Liver (tissue), 3 donors: ENCODE results near the gene MGAT4A.

Experiments
- EGR1 ChIP-seq, 2 donors: IDR thresholded peaks; 2 replicates each; pipeline ENCODE4 v1.6.1; 2016 to 2018; ENCODE audit warnings: antibody characterized with exemption in 2 of 2, low read depth in 2 of 2
- FOXA1 ChIP-seq: IDR thresholded peaks from 2 replicates; pipeline ENCODE4 v1.6.1; 2016; ENCODE audit warnings: antibody characterized with exemption
- GABPA ChIP-seq, 2 donors: IDR thresholded peaks in 1 of 2; conservative IDR thresholded peaks in 1 of 2; 2 replicates each; pipeline ENCODE4 v1.6.1; 2016; ENCODE audit warnings: antibody characterized with exemption in 2 of 2, mild to moderate bottlenecking in 1 of 2, moderate library complexity in 1 of 2
- HNF4A ChIP-seq, 2 donors: conservative IDR thresholded peaks; 2 replicates each; pipeline ENCODE4 v1.6.1; 2016; ENCODE audit warnings: antibody characterized with exemption in 2 of 2, mild to moderate bottlenecking in 2 of 2
- JUND ChIP-seq, 2 donors: IDR thresholded peaks; 2 replicates each; pipeline ENCODE4 v1.6.1; 2016; ENCODE audit warnings: antibody characterized with exemption in 2 of 2
- RAD21 ChIP-seq, 2 donors: IDR thresholded peaks; 2 replicates each; pipeline ENCODE4 v1.6.1; 2016; ENCODE audit warnings: antibody characterized with exemption in 2 of 2, mild to moderate bottlenecking in 2 of 2
- RXRA ChIP-seq, 2 donors: IDR thresholded peaks; 2 replicates each; pipeline ENCODE4 v1.6.1; 2017 to 2018; ENCODE audit warnings: antibody characterized with exemption in 2 of 2, mild to moderate bottlenecking in 1 of 2
- SP1 ChIP-seq: IDR thresholded peaks from 2 replicates; pipeline ENCODE4 v1.6.1; 2018; ENCODE audit warnings: antibody characterized with exemption, mild to moderate bottlenecking
- TAF1 ChIP-seq: conservative IDR thresholded peaks from 2 replicates; pipeline ENCODE4 v1.6.1; 2016; ENCODE audit warnings: antibody characterized with exemption, mild to moderate bottlenecking
- YY1 ChIP-seq: IDR thresholded peaks from 2 replicates; pipeline ENCODE4 v1.6.1; 2016; ENCODE audit warnings: antibody characterized with exemption, mild to moderate bottlenecking
- TF ChIP-seq, protein P1 (sequence below): fragments of 150-350 bp; IDR thresholded peaks from 2 replicates; pipeline ENCODE4 v1.5.1; 2017; ENCODE audit warnings: improper control_type of control experiment, low read depth, low read length; ENCODE audit not compliant: missing input control
- TF ChIP-seq, protein P2 (sequence below): IDR thresholded peaks from 2 replicates; pipeline ENCODE4 v1.6.1; 2016; ENCODE audit warnings: antibody characterized with exemption
- TF ChIP-seq, protein P3 (sequence below): IDR thresholded peaks from 2 replicates; pipeline ENCODE4 v1.6.1; 2016; ENCODE audit warnings: antibody characterized with exemption, mild to moderate bottlenecking
- donor health status: healthy.
- donor health status: healthy.

DNA sequence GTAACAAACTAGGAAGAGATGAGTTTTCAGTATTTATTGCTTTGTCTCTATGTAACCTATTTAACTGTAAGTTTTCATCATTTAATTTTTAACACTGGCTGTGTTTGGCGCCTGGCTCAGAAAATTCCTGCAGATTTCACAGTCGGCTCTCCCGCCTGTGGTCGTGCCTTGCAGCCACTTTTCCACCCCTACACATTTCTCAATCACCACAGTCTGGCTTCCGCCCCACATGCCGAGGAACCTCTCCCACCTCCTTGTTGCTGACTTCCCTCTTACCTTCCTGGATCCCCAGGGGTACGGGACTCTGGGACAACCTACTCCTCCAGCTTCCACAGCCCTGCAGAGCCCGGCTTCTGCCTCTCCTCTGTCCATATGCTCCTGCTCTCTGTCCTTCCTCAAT lies 41.6 kb upstream of the MGAT4A start:
- TF ChIP-seq YY1 (no peak), GABPA (IDR thresholded peaks at IDR 0.05 in 1 of 2, conservative IDR thresholded peaks at IDR 0.05 in 1 of 2) (no peak), FOXA1 (no peak), RAD21 (IDR thresholded peaks at IDR 0.05) (no peak), SP1 (no peak), JUND (IDR thresholded peaks at IDR 0.05) (no peak), HNF4A (conservative IDR thresholded peaks at IDR 0.05) (no peak), RXRA (IDR thresholded peaks at IDR 0.05) (no peak), TAF1 (no peak), EGR1 (IDR thresholded peaks at IDR 0.05; ENCODE audit: low read depth in 2 of 2) (no peak)
- TF ChIP-seq, protein P1, sequence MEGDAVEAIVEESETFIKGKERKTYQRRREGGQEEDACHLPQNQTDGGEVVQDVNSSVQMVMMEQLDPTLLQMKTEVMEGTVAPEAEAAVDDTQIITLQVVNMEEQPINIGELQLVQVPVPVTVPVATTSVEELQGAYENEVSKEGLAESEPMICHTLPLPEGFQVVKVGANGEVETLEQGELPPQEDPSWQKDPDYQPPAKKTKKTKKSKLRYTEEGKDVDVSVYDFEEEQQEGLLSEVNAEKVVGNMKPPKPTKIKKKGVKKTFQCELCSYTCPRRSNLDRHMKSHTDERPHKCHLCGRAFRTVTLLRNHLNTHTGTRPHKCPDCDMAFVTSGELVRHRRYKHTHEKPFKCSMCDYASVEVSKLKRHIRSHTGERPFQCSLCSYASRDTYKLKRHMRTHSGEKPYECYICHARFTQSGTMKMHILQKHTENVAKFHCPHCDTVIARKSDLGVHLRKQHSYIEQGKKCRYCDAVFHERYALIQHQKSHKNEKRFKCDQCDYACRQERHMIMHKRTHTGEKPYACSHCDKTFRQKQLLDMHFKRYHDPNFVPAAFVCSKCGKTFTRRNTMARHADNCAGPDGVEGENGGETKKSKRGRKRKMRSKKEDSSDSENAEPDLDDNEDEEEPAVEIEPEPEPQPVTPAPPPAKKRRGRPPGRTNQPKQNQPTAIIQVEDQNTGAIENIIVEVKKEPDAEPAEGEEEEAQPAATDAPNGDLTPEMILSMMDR = no peak
- TF ChIP-seq, protein P2, sequence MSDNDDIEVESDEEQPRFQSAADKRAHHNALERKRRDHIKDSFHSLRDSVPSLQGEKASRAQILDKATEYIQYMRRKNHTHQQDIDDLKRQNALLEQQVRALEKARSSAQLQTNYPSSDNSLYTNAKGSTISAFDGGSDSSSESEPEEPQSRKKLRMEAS = no peak
- TF ChIP-seq, protein P3, sequence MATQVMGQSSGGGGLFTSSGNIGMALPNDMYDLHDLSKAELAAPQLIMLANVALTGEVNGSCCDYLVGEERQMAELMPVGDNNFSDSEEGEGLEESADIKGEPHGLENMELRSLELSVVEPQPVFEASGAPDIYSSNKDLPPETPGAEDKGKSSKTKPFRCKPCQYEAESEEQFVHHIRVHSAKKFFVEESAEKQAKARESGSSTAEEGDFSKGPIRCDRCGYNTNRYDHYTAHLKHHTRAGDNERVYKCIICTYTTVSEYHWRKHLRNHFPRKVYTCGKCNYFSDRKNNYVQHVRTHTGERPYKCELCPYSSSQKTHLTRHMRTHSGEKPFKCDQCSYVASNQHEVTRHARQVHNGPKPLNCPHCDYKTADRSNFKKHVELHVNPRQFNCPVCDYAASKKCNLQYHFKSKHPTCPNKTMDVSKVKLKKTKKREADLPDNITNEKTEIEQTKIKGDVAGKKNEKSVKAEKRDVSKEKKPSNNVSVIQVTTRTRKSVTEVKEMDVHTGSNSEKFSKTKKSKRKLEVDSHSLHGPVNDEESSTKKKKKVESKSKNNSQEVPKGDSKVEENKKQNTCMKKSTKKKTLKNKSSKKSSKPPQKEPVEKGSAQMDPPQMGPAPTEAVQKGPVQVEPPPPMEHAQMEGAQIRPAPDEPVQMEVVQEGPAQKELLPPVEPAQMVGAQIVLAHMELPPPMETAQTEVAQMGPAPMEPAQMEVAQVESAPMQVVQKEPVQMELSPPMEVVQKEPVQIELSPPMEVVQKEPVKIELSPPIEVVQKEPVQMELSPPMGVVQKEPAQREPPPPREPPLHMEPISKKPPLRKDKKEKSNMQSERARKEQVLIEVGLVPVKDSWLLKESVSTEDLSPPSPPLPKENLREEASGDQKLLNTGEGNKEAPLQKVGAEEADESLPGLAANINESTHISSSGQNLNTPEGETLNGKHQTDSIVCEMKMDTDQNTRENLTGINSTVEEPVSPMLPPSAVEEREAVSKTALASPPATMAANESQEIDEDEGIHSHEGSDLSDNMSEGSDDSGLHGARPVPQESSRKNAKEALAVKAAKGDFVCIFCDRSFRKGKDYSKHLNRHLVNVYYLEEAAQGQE = no peak
